ENCODE measurements around the gene GNAZ.

GNAZ gene

GRCh38 chr22:23089633-23090456 is 19.5 kb downstream of the GNAZ start:
- Histone ChIP-seq H4K20me1 (peaks cover 100% of the 10 kb centered on the region), H3K4me1 (peaks cover 82% of the 10 kb centered on the region), H3K9me3 (no peaks in the 10 kb centered on the region), H3K27ac (no peak overlapping the region), H3K4me3 (no peak overlapping the region), H3K9ac (peak overlapping the region; percentile 7; the same call in 1 of the 2 replicates), H3K36me3 (peaks cover 13% of the 10 kb centered on the region; the same call in 1 of the 2 replicates), H3K4me2 (peak overlapping the region; percentile 87), H3K27me3 (no peaks in the 10 kb centered on the region; the same call in 1 of the 2 replicates)
- no peak for TF ChIP-seq Cebpa-rat (IDR thresholded peaks at IDR 0.05)

DNA sequence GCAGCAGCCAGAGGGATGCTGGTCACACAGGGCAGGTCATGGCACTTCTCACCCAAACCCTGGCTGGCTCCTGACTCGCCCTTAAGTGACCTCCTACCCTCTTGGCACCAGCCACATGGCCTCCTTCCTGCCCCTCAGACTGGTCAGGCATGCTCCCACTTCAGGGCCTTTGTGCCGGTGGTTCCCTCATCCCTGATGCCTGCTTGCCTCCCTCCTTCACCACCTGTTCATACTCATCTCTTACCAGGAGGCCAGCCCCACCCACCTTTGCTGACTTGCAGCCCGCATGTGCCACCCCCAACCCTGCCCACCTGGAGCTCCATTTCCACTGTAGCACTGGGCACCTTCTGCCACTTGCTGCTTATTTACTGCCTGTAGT is 20.1 kb downstream of the GNAZ start:
- Histone ChIP-seq H3K4me3 (no peak overlapping the region), H3K4me1 (peaks cover 77% of the 10 kb centered on the region)
- no peak for TF ChIP-seq Cebpa-rat (IDR thresholded peaks at IDR 0.05)

DNA sequence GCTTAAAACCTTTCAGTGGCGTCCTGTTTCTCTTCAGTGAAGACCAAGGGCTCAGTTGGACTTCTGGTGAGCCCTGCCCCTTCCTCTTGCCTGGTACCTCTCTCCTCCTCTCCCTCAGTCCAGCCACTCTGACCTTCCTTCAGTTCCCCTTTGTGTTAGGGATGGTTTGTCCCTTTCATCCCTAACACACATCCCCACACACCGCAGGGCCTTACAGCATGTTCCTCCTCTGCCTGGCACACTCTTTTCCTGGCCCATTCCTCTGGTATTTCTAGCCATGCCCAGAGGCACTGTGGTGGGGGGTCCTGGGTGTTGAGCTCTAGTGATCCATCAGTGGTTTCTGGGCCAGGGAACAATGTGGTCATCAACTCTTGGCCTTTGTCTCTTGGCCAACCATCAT is 21.4 kb downstream of the GNAZ start:
- no peak overlapping the region for H3K9ac ChIP-seq
- peaks cover 100% of the 10 kb centered on the region for H4K20me1 ChIP-seq
- H3K27ac ChIP-seq, result no peak overlapping the region
- no peak overlapping the region for H3K4me2 ChIP-seq
- H3K36me3 ChIP-seq, result peaks cover 32% of the 10 kb centered on the region; the same call in 1 of the 2 replicates
- no peak overlapping the region for H3K4me3 ChIP-seq
- H3K4me1 ChIP-seq, result peaks cover 65% of the 10 kb centered on the region
- no peak for TF ChIP-seq Cebpa-rat (IDR thresholded peaks at IDR 0.05)
- H3K9me3 ChIP-seq, result no peaks in the 10 kb centered on the region
- H3K27me3 ChIP-seq, result no peaks in the 10 kb centered on the region

More for the DNA sequence above, 20.1 kb downstream of the GNAZ start:
- Histone ChIP-seq H3K9ac (no peak overlapping the region), H3K4me2 (peak overlapping the region; percentile 87), H4K20me1 (peaks cover 100% of the 10 kb centered on the region), H3K27me3 (no peaks in the 10 kb centered on the region), H3K9me3 (no peaks in the 10 kb centered on the region), H3K27ac (no peak overlapping the region), H3K36me3 (peaks cover 19% of the 10 kb centered on the region; the same call in 1 of the 2 replicates)

- H3K27me3 ChIP-seq, result no peaks in the 10 kb centered on the region
- no peak overlapping the region for H3K9ac ChIP-seq
- H3K4me3 ChIP-seq, result no peak overlapping the region
- H3K4me2 ChIP-seq, result no peak overlapping the region
- no peaks in the 10 kb centered on the region for H3K9me3 ChIP-seq
- peaks cover 100% of the 10 kb centered on the region for H4K20me1 ChIP-seq
- no peak overlapping the region for H3K27ac ChIP-seq
- peaks cover 65% of the 10 kb centered on the region for H3K4me1 ChIP-seq
- H3K36me3 ChIP-seq, result peaks cover 38% of the 10 kb centered on the region; the same call in 1 of the 2 replicates
- TF ChIP-seq Cebpa-rat (IDR thresholded peaks at IDR 0.05), result no peak
Measured at GRCh38 chr22:23092217-23092955, 22.1 kb downstream of the GNAZ start.

DNA sequence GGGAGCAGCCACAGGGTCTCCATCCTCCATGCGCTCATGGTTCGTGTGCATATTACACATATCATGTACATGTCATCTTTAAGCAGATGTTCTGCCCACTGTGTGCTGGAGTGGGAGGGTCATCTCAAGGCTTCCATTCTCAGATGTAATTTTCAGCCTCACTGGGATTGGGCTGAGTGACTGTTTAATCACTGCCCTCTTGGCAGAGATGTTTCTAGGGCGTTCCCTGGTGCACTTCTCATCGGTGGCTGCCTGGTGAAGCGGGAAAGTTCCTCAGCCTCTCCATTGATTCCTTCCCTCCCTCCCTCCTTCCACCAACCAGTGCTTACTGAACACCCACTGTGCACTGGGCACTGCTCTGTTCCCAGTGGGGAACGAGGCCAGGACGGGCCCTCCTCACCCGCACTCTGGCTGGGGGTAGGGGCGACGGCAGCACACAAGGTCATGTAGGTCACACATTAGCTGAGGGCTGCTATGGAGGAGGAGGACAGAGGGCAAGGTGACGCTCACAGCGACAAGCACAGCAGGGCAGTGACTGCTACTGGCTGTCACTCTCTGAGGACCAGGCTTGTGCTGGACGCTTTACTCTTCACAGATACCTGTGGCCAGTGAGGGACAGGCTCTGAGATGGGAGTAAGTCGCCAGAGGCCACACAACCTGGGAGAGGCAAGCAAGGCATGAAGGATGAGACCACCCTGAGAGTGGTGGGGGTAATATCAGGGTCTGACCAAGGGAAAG is 22.9 kb downstream of the GNAZ start:
- Histone ChIP-seq H3K4me1 (peaks cover 65% of the 10 kb centered on the region), H3K27me3 (no peaks in the 10 kb centered on the region), H3K9ac (peak overlapping the region; percentile 65; the same call in 1 of the 2 replicates), H4K20me1 (peaks cover 100% of the 10 kb centered on the region), H3K27ac (no peak overlapping the region), H3K4me3 (no peak overlapping the region), H3K36me3 (peaks cover 47% of the 10 kb centered on the region), H3K4me2 (peak overlapping the region; percentile 62; the same call in 1 of the 2 replicates), H3K9me3 (no peaks in the 10 kb centered on the region)
- no peak for TF ChIP-seq Cebpa-rat (IDR thresholded peaks at IDR 0.05)

DNA sequence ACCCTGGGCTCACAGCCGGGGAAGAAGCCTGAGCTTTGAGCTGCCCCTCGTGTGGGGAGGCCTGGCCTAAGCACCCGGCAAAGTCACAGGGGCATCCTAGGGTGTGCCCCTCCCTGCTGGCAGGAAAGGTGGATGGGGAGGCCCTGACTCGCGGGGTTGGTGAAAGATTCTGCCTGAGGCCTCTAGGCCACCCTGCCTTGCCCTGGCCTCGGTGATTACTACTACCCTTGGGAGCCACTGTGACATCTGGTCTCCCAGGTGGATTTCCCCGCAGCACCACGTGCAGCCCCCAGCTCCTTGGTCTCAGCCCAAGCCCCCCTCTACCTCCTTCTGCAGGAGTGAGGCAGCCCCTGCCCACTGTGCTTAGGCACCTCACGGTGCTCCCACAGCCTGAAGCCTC is 23.9 kb downstream of the GNAZ start:
- H3K4me1 ChIP-seq, result peaks cover 65% of the 10 kb centered on the region
- H3K9me3 ChIP-seq, result no peaks in the 10 kb centered on the region
- peak overlapping the region; percentile 65; the same call in 1 of the 2 replicates for H3K9ac ChIP-seq
- peaks cover 100% of the 10 kb centered on the region for H4K20me1 ChIP-seq
- H3K36me3 ChIP-seq, result peaks cover 51% of the 10 kb centered on the region
- H3K27me3 ChIP-seq, result no peaks in the 10 kb centered on the region
- H3K27ac ChIP-seq, result peak overlapping the region; percentile 64
- H3K4me3 ChIP-seq, result no peak overlapping the region
- TF ChIP-seq Cebpa-rat (IDR thresholded peaks at IDR 0.05), result no peak
- H3K4me2 ChIP-seq, result peak overlapping the region; percentile 62

DNA sequence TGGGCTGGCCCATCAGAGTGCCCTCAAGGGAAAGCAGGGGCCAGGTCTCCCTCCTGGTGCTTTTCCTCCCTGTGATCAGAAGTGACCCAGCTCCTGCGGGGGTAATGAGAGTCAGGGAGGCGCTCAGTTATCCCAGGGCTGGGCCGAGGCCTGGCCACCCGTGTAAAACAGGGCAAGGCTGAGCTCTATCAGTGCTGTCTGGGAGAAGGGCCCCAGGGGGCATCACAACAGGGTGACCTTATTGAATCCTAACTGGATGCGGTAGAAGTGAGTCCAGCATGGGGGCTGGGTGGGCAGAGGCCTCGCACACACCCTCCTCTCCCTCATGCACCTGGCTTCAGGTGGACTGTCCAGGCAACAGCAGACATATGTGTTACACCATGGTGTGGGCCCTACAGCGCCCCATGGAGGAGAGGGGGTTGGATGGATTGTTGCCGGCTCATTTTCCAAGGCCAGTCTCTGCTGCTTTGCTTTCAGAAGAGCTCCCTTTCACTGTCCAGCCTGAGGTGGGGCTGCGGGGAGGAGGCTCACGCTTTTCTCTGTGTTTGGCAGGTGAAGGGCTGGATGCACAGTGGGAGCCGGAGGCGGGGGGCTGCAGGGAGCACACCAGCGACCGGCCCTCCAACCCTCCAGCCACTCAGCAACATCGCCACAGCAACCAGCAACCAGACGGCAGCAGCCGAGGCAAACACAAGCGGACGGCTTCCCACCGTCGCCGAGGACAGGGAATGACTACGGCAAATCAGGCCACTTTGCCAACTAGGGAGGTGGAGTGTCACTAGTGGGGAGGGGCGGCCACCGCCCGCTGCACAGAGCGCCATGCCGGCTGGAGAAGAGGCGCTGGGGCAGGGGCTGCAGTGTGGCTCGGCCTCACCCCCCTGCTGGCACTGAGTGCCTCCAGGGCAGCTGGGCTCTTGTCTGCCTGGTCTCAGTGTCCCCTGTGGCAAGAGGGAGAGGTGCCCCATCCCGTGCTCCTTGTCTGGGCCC is 24.7 kb downstream of the GNAZ start:
- TF ChIP-seq Cebpa-rat (IDR thresholded peaks at IDR 0.05), result no peak
- no peak overlapping the region for H3K4me3 ChIP-seq
- no peaks in the 10 kb centered on the region for H3K27me3 ChIP-seq
- H3K27ac ChIP-seq, result peak overlapping the region; percentile 64
- peaks cover 65% of the 10 kb centered on the region for H3K4me1 ChIP-seq
- H3K9me3 ChIP-seq, result no peaks in the 10 kb centered on the region
- H3K4me2 ChIP-seq, result peak overlapping the region; percentile 62
- H3K36me3 ChIP-seq, result peaks cover 59% of the 10 kb centered on the region
- H4K20me1 ChIP-seq, result peaks cover 100% of the 10 kb centered on the region
- H3K9ac ChIP-seq, result peak overlapping the region; percentile 65; the same call in 1 of the 2 replicates

DNA sequence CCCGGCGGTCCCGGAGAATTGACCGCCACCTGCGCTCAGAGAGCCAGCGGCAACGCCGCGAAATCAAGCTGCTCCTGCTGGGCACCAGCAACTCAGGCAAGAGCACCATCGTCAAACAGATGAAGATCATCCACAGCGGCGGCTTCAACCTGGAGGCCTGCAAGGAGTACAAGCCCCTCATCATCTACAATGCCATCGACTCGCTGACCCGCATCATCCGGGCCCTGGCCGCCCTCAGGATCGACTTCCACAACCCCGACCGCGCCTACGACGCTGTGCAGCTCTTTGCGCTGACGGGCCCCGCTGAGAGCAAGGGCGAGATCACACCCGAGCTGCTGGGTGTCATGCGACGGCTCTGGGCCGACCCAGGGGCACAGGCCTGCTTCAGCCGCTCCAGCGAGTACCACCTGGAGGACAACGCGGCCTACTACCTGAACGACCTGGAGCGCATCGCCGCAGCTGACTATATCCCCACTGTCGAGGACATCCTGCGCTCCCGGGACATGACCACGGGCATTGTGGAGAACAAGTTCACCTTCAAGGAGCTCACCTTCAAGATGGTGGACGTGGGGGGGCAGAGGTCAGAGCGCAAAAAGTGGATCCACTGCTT is 25.5 kb downstream of the GNAZ start:
- Histone ChIP-seq H3K27me3 (no peaks in the 10 kb centered on the region), H3K36me3 (peaks cover 66% of the 10 kb centered on the region), H4K20me1 (peaks cover 100% of the 10 kb centered on the region), H3K4me2 (no peak overlapping the region), H3K4me3 (no peak overlapping the region), H3K9me3 (no peaks in the 10 kb centered on the region), H3K27ac (no peak overlapping the region), H3K4me1 (peaks cover 56% of the 10 kb centered on the region), H3K9ac (0 out of 2 replicates have a peak overlapping the region, but pooled peaks have one; percentile 6)
- no peak for TF ChIP-seq Cebpa-rat (IDR thresholded peaks at IDR 0.05)
